ENCODE results near the gene PTGES3.

The PTGES3 gene

DNA sequence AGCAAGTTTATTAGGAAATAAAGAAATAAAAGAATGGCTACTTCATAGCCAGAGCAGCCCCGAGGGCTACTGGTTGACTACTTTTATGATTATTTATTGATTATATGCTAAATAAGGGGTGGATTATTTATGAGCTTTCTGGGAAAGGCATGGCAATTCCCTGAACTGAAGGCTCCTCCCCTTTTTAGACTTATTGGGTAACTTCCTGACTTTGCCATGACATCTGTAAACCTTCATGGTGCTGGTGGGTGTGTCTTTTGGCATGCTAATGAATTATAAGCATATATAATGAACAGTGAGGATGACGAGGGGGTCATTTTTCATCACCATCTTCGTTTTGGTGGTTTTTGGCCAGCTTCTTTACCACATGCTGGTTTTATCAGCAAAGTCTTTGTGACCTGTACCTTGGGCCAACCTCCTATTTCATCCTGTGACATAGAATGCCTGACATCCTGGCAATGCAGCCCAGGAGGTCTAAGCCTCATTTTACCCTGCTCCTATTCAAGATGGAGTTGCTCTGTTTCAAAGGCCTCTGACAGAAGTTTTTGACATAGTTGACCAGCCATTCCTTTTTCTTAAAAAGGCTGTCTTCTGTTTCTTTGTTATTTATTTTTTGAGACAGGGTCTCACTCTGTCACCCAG is 11.1 kb upstream of the PTGES3 start:
- Histone ChIP-seq H3F3A (ENCODE audit: low read depth) (no peaks in the 10 kb centered on the region), H3K79me2 (ENCODE audit: insufficient read depth, low read length) (no peaks in the 10 kb centered on the region), H3K4me3 (ENCODE audit: low read length, poor library complexity, severe bottlenecking) (no peak overlapping the region), H3K36me3 (ENCODE audit: insufficient read depth, low read length) (no peaks in the 10 kb centered on the region), H2AFZ (ENCODE audit: low read length) (0 out of 2 replicates have a peak overlapping the region, but pooled peaks have one; percentile 45), H3K4me1 (ENCODE audit: insufficient read depth, low read length, poor library complexity, severe bottlenecking) (peaks cover 4% of the 10 kb centered on the region), H3K4me2 (ENCODE audit: low read depth, low read length, poor library complexity, severe bottlenecking) (no peak overlapping the region), H3K27me3 (ENCODE audit: insufficient read depth, low read length, poor library complexity, severe bottlenecking) (no peaks in the 10 kb centered on the region), H3K9ac (ENCODE audit: low read depth, low read length, poor library complexity, severe bottlenecking) (no peak overlapping the region), H3K9me3 (ENCODE audit: insufficient read depth, low read depth, low read length) (no peaks in the 10 kb centered on the region), H3K9me2 (replicated peaks; ENCODE audit: low read depth, low read length) (no peaks in the 10 kb centered on the region), H4K20me1 (ENCODE audit: insufficient read depth, low read length, poor library complexity, severe bottlenecking) (no peaks in the 10 kb centered on the region)
- no peak for TF ChIP-seq EZH2phosphoT487 (IDR thresholded peaks at IDR 0.05; ENCODE audit: borderline replicate concordance)
- TF ChIP-seq, protein P1, sequence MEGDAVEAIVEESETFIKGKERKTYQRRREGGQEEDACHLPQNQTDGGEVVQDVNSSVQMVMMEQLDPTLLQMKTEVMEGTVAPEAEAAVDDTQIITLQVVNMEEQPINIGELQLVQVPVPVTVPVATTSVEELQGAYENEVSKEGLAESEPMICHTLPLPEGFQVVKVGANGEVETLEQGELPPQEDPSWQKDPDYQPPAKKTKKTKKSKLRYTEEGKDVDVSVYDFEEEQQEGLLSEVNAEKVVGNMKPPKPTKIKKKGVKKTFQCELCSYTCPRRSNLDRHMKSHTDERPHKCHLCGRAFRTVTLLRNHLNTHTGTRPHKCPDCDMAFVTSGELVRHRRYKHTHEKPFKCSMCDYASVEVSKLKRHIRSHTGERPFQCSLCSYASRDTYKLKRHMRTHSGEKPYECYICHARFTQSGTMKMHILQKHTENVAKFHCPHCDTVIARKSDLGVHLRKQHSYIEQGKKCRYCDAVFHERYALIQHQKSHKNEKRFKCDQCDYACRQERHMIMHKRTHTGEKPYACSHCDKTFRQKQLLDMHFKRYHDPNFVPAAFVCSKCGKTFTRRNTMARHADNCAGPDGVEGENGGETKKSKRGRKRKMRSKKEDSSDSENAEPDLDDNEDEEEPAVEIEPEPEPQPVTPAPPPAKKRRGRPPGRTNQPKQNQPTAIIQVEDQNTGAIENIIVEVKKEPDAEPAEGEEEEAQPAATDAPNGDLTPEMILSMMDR (conservative IDR thresholded peaks at IDR 0.05; ENCODE audit: low read length), result no peak

DNA sequence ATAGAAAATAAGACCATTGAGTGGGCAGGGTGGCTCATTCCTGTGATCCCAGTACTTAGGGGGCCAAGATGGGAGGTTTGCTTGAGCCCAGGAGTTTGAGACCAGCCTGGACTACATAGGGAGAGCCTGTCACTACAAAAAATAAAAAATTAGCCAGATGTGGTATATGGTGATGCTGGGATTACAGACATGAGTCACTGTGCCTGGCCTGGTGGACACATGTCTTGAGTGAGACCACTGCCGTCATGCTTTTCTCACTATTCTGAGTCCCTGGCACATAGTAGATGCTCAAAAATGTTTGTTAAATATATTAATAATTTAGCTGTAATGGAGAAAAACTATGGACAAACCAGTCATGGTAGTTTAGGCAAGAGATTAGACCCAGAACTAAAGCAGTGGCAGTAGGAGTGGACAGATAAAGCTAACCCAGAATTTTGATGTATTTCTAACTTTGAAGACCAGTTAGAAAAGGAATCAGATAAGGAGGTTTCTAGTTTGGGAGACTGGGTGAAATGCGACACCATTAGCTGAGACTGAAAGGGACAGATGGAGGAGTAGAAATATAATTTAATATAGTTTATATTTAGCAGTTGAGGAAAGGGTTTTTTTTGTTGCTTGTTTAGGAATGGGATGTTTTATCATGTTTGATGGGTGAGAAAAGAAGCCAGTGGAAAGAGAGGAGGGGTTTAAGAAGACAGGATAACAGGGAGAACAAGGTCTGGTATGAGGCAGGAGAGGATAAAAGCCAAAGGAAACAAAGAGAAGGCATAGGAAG is 7.4 kb upstream of the PTGES3 start:
- no peaks in the 10 kb centered on the region for H3K9me2 ChIP-seq (replicated peaks; ENCODE audit: low read depth, low read length)

DNA sequence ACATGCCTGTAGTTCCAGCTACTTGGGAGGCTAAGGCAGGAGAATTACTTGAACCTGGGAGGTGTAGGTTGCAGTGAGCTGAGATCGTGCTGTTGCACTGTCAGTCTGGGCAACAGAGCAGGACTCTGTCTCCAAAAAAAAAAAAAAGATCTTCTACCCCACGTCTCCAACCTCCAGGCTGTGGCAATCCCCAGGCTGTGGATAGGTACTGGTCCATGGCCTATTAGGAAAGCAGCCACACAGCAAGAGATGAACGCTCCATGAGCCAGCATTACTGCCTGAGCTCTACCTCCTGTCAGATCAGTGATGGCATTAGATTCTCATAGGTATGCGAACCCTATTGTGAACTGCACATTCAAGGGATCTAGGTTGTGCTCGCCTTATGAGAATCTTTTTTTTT is 6.1 kb upstream of the PTGES3 start:
- Histone ChIP-seq H3K79me2 (ENCODE audit: insufficient read depth, low read length) (peaks cover 8% of the 10 kb centered on the region; the same call in 1 of the 2 replicates), H2AFZ (ENCODE audit: low read length) (no peak overlapping the region), H3K36me3 (ENCODE audit: insufficient read depth, low read length) (no peaks in the 10 kb centered on the region), H3K9me2 (replicated peaks; ENCODE audit: low read depth, low read length) (no peaks in the 10 kb centered on the region), H3K27me3 (ENCODE audit: insufficient read depth, low read length, poor library complexity, severe bottlenecking) (no peaks in the 10 kb centered on the region), H4K20me1 (ENCODE audit: insufficient read depth, low read length, poor library complexity, severe bottlenecking) (no peaks in the 10 kb centered on the region), H3F3A (ENCODE audit: low read depth) (0 out of 2 replicates have a peak, but pooled peaks cover 2% of the 10 kb centered on the region), H3K4me1 (ENCODE audit: insufficient read depth, low read length, poor library complexity, severe bottlenecking) (peaks cover 9% of the 10 kb centered on the region), H3K4me2 (ENCODE audit: low read depth, low read length, poor library complexity, severe bottlenecking) (no peak overlapping the region), H3K9ac (ENCODE audit: low read depth, low read length, poor library complexity, severe bottlenecking) (no peak overlapping the region), H3K4me3 (ENCODE audit: low read length, poor library complexity, severe bottlenecking) (no peak overlapping the region), H3K9me3 (ENCODE audit: insufficient read depth, low read depth, low read length) (no peaks in the 10 kb centered on the region)
- TF ChIP-seq EZH2phosphoT487 (IDR thresholded peaks at IDR 0.05; ENCODE audit: borderline replicate concordance), result no peak
- TF ChIP-seq, protein P1 (conservative IDR thresholded peaks at IDR 0.05; ENCODE audit: low read length), result no peak

More for the DNA sequence above, 7.4 kb upstream of the PTGES3 start:
- TF ChIP-seq, protein P1 (conservative IDR thresholded peaks at IDR 0.05; ENCODE audit: low read length), result no peak
- no peak for TF ChIP-seq EZH2phosphoT487 (IDR thresholded peaks at IDR 0.05; ENCODE audit: borderline replicate concordance)
- Histone ChIP-seq H3K36me3 (ENCODE audit: insufficient read depth, low read length) (no peaks in the 10 kb centered on the region), H3K9ac (ENCODE audit: low read depth, low read length, poor library complexity, severe bottlenecking) (no peak overlapping the region), H3F3A (ENCODE audit: low read depth) (no peaks in the 10 kb centered on the region), H3K4me1 (ENCODE audit: insufficient read depth, low read length, poor library complexity, severe bottlenecking) (peaks cover 4% of the 10 kb centered on the region), H4K20me1 (ENCODE audit: insufficient read depth, low read length, poor library complexity, severe bottlenecking) (no peaks in the 10 kb centered on the region), H2AFZ (ENCODE audit: low read length) (peak overlapping the region; percentile 79), H3K4me3 (ENCODE audit: low read length, poor library complexity, severe bottlenecking) (no peak overlapping the region), H3K4me2 (ENCODE audit: low read depth, low read length, poor library complexity, severe bottlenecking) (no peak overlapping the region), H3K79me2 (ENCODE audit: insufficient read depth, low read length) (no peaks in the 10 kb centered on the region), H3K27me3 (ENCODE audit: insufficient read depth, low read length, poor library complexity, severe bottlenecking) (no peaks in the 10 kb centered on the region), H3K9me3 (ENCODE audit: insufficient read depth, low read depth, low read length) (no peaks in the 10 kb centered on the region)
